VCaP (cell line): ENCODE data around the gene CYP2A6.
A peak's percentile ranks its signal among the peaks of the same experiment; 100 is the strongest.
"Not testable (repeated sequence)": the region's sequence is repeated elsewhere in the genome, so short reads cannot be mapped to it uniquely, and the experiment has no call there.

Experiments
- H3K27ac ChIP-seq: fragments of 450-650 bp; 2 replicates; pipeline ENCODE4 v1.5.1; 2017
- TF ChIP-seq, protein P1 (sequence below): fragments of 450-650 bp; conservative IDR thresholded peaks from 2 replicates; pipeline ENCODE4 v1.5.1; 2017; ENCODE audit warnings: mild to moderate bottlenecking, moderate library complexity

CYP2A6 gene

DNA sequence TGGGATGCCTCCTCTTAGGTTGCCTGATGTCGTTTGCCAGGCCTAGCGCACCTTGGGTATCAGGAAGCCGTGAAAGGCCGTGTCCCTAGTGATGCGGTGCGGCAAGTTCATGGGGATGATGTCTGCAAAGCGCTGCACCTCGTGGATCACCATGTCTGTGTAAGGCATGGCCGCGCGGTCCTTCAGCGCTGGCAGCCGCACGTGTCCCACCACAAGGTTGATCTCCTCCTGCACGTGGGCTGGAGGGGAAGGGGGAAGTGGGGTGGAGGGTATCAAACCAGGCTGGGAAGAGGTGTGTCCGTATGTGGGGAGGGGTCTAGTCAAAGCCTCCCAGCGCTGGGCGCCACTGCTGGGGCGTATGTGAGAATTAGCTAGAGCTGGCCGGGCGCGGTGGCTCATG is 28.1 kb downstream of the CYP2A6 start:
- TF ChIP-seq, protein P1, sequence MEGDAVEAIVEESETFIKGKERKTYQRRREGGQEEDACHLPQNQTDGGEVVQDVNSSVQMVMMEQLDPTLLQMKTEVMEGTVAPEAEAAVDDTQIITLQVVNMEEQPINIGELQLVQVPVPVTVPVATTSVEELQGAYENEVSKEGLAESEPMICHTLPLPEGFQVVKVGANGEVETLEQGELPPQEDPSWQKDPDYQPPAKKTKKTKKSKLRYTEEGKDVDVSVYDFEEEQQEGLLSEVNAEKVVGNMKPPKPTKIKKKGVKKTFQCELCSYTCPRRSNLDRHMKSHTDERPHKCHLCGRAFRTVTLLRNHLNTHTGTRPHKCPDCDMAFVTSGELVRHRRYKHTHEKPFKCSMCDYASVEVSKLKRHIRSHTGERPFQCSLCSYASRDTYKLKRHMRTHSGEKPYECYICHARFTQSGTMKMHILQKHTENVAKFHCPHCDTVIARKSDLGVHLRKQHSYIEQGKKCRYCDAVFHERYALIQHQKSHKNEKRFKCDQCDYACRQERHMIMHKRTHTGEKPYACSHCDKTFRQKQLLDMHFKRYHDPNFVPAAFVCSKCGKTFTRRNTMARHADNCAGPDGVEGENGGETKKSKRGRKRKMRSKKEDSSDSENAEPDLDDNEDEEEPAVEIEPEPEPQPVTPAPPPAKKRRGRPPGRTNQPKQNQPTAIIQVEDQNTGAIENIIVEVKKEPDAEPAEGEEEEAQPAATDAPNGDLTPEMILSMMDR: no peak
- no peak overlapping the region for H3K27ac ChIP-seq

- H3K27ac ChIP-seq: not testable (repeated sequence)
- TF ChIP-seq, protein P1: peak; percentile 84
Observed at GRCh38 chr19:40819479-40820234, 30.6 kb downstream of the CYP2A6 start.

- H3K27ac ChIP-seq: not testable (repeated sequence)
Observed at GRCh38 chr19:40818480-40819399, 31.5 kb downstream of the CYP2A6 start.

- TF ChIP-seq, protein P1: no peak
- no peak overlapping the region for H3K27ac ChIP-seq
Observed at GRCh38 chr19:40815223-40815622, 35.0 kb downstream of the CYP2A6 start.

- H3K27ac ChIP-seq: no peak overlapping the region
- TF ChIP-seq, protein P1: no peak
Observed at GRCh38 chr19:40813182-40813581, 37.1 kb downstream of the CYP2A6 start.

- not testable (repeated sequence) for H3K27ac ChIP-seq
Observed at GRCh38 chr19:40812571-40812970, 37.7 kb downstream of the CYP2A6 start.

- TF ChIP-seq, protein P1: no peak
- no peak overlapping the region for H3K27ac ChIP-seq
Observed at GRCh38 chr19:40811478-40812341, 38.5 kb downstream of the CYP2A6 start.

DNA sequence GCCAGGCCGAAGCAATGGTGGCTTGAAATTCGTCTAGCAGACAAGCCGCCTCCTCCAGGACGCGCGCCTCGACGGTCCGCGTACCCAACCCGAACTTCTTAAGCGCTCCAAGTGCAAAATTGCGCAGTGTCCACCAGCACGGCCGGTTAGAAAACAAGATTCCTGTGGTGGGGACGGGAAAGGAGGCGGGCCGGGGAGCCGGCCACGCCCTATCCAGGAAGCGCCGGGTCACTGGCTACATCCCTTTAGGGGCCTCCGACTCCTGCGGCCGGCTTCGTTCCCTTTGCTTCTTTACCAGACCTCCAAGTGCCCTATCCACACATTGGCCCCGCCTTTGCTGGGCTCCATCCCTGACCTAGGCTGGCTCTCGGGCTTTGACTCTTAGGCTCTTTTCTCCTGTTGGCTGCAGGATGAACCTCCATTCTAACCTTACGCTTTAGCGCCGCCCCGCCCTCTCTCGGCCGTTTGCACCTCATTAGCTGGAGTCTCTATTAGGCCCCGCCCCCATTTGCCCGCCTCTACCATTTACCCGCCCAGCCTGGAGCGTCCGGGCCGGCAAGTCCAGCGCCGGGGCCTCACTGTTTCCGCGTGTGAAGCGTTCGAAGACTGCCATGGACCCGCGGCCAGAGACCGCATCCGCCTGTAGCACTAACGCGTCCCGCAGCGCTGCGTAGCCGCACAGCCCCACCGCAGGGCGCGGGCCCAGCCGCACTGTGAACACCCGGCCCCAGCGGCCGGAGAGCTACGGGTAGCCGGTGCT is 39.4 kb downstream of the CYP2A6 start:
- H3K27ac ChIP-seq: not testable (repeated sequence)
